Left lung (tissue), 10 donors: ENCODE results near the gene CRYBA2. TPM values are rescaled to one million over a fixed set of nuclear protein-coding genes. Genes with fewer than 3 reads are reported as not detected.

Source experiments
- ATAC-seq: fragments of 200-7000 bp; cut with Tn5 transposase; one replicate; pipeline ENCODE4 v1.9.1; 2020; ENCODE audit warnings: moderate library complexity
- DNase-seq, 4 donors: peaks; one replicate each; pipeline ENCODE4 v3.0.0-alpha.2; 2013 to 2020
- H3K27ac ChIP-seq, 2 donors: fragments of 200-600 bp; sonication (generic) in 1 of 2; one replicate each; pipeline versions ENCODE4 v1.5.0 to v1.8.0; 2020 to 2021
- H3K27me3 ChIP-seq, 2 donors: fragments of 200-600 bp; sonication (generic) in 1 of 2; one replicate each; pipeline versions ENCODE4 v1.5.0 to v1.8.0; 2020 to 2021
- H3K36me3 ChIP-seq, 2 donors: fragments of 200-600 bp; sonication (generic) in 1 of 2; one replicate each; pipeline versions ENCODE4 v1.5.0 to v1.8.0; 2020 to 2021
- H3K4me1 ChIP-seq, 2 donors: fragments of 200-600 bp; one replicate each; pipeline ENCODE4 v1.8.0; 2021
- H3K4me3 ChIP-seq, 2 donors: fragments of 200-600 bp; sonication (generic) in 1 of 2; one replicate each; pipeline versions ENCODE4 v1.5.0 to v1.8.0; 2020 to 2021; ENCODE audit warnings: mild to moderate bottlenecking in 1 of 2
- H3K9me3 ChIP-seq, 2 donors: fragments of 200-600 bp; sonication (generic) in 1 of 2; one replicate each; pipeline versions ENCODE4 v1.5.0 to v1.8.0; 2020 to 2021
- CTCF ChIP-seq, 2 donors: fragments of 200-600 bp; sonication (generic) in 1 of 2; IDR thresholded peaks; one replicate each; pipeline versions ENCODE4 v1.5.0 to v1.8.0; 2021; ENCODE audit warnings: antibody characterized with exemption in 2 of 2
- intact Hi-C, 2 donors: fragments of 100-400 bp; cut with DNase I; formaldehyde crosslinking; loops; one replicate each; pipeline versions ENCODE4 v1.11.2 to v1.14.2; 2022
- polyA plus RNA-seq, 6 donors: library from polyadenylated mRNA; unstranded; fragments of 120-200 nt; gene quantifications; one replicate each; pipeline ENCODE4 v1.2.1, GENCODE V29; 2013; ENCODE audit not compliant: insufficient read length in 6 of 6
- total RNA-seq, 2 donors: library from RNA; stranded (reverse); fragmentation: NEBNext Ultra II Directional; extraction: Animal tissue kit (Norgen Biotek cat#: 25700); gene quantifications; one replicate each; pipeline ENCODE4 v1.2.1, GENCODE V29; 2021
- donor health status: DM: no; HTN: yes; CAD: no.
- donor health status: DM: no; HTN: no; CAD: no.

The CRYBA2 gene
- total and polyA plus RNA-seq, 8 donors = 0.22 TPM; not detected in 7

GRCh38 chr2:218985325-218986091 lies 7.7 kb downstream of the CRYBA2 start:
- TF ChIP-seq CTCF (IDR thresholded peaks at IDR 0.05) = no peak
- Histone ChIP-seq H3K4me1 (peaks cover 11 to 40% of the 10 kb centered on the region in 2 donors), H3K36me3 (no peaks in the 10 kb centered on the region), H3K27me3 (peaks cover 98 to 100% of the 10 kb centered on the region in 2 donors), H3K4me3 (no peak overlapping the region), H3K9me3 (no peaks in the 10 kb centered on the region), H3K27ac (no peak overlapping the region)
- ATAC-seq (no peak), DNase-seq (no peak)
- intact Hi-C loops = no loop called here

GRCh38 chr2:218985021-218985324 lies 8.2 kb downstream of the CRYBA2 start, which contains the start of gene FEV:
Gene FEV (minus strand): TSS chr2:218985184. CDS start chr2:218985075, 109 bp downstream.
- DNase-seq = no peak
- Histone ChIP-seq H3K27me3 (peaks cover 94 to 100% of the 10 kb centered on the region in 2 donors), H3K36me3 (no peaks in the 10 kb centered on the region), H3K27ac (no peak within 1 kb of the TSS), H3K4me1 (peaks cover 13 to 43% of the 10 kb centered on the region in 2 donors), H3K9me3 (no peaks in the 10 kb centered on the region), H3K4me3 (no peak within 1 kb of the TSS)
- TF ChIP-seq CTCF (IDR thresholded peaks at IDR 0.05) = no peak
- intact Hi-C loops = no loop called here
- ATAC-seq = no peak

- intact Hi-C loops = no loop called here
- Histone ChIP-seq H3K36me3 (no peaks in the 10 kb centered on the region), H3K4me1 (peaks cover 14 to 46% of the 10 kb centered on the region in 2 donors), H3K4me3 (no peak overlapping the region), H3K9me3 (no peaks in the 10 kb centered on the region), H3K27ac (no peak overlapping the region), H3K27me3 (peaks cover 91 to 100% of the 10 kb centered on the region in 2 donors)
- no peak for TF ChIP-seq CTCF (IDR thresholded peaks at IDR 0.05)
- ATAC-seq (no peak), DNase-seq (no peak)
Observed at GRCh38 chr2:218984239-218985020, 8.8 kb downstream of the CRYBA2 start.

GRCh38 chr2:218983934-218984238 lies 9.3 kb downstream of the CRYBA2 start:
- TF ChIP-seq CTCF (IDR thresholded peaks at IDR 0.05) = no peak

GRCh38 chr2:218983263-218983933 lies 9.8 kb downstream of the CRYBA2 start:
- no peak for DNase-seq
- intact Hi-C loops = no loop called here

More at GRCh38 chr2:218983934-218984238, 9.3 kb downstream of the CRYBA2 start:
- Histone ChIP-seq H3K27me3 (peaks cover 91 to 100% of the 10 kb centered on the region in 2 donors), H3K36me3 (no peaks in the 10 kb centered on the region), H3K4me1 (peaks cover 14 to 46% of the 10 kb centered on the region in 2 donors), H3K27ac (no peak overlapping the region), H3K9me3 (no peaks in the 10 kb centered on the region), H3K4me3 (no peak overlapping the region)
- intact Hi-C loops = no loop called here
- DNase-seq (no peak), ATAC-seq (no peak)

More at GRCh38 chr2:218983263-218983933, 9.8 kb downstream of the CRYBA2 start:
- Histone ChIP-seq H3K27ac (no peak overlapping the region), H3K36me3 (no peaks in the 10 kb centered on the region), H3K4me1 (peaks cover 14 to 46% of the 10 kb centered on the region in 2 donors), H3K4me3 (no peak overlapping the region), H3K9me3 (no peaks in the 10 kb centered on the region), H3K27me3 (peaks cover 89 to 100% of the 10 kb centered on the region in 2 donors)
- no peak for TF ChIP-seq CTCF (IDR thresholded peaks at IDR 0.05)
- ATAC-seq = no peak
